ENCODE results near the gene EMILIN2. TPM values are rescaled to one million over a fixed set of nuclear protein-coding genes. Genes with fewer than 3 reads are reported as not detected.
A peak's percentile ranks its signal among the peaks of the same experiment; 100 is the strongest.

The EMILIN2 gene
- total and polyA plus RNA-seq, 2 of the 13 experiments (the other 11 are each of a cell fraction or from before 2014, with no cell fraction given): 7.6 to 8.2 TPM

DNA sequence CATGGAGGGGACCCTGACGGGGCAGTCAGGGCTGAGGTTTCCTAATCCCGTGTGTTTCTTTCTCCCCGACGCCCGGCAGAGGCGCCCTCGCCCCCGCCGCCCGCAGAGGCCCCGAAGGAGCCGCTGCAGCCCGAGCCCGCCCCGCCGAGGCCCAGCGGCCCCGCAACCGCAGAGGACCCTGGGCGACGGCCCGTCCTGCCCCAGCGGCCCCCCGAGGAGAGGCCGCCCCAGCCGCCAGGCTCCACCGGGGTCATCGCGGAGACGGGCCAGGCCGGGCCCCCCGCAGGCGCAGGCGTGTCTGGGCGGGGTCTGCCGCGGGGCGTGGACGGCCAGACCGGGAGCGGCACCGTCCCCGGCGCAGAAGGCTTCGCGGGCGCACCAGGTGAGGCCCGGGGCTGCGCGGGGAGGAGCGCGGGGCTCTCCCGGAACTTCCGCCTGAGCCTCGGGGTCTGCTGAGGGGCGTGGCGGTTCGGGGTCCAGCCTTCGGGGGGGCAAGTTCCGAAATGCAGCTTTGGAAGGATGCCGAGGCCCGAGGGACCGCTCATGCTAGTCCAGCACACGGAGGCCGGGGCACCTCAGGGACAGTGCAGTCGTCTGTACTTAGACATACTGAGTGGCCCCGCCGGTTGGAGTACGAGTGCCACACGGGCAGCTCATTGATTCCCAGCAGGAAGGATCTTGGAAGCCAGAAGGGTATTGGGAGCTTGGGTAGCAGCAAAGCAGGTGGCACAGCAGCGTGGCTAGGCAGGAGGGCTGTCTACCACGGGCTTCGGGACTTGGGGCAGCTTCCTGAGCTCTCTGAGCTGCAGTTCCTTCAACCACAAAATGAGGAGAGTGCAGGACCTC lies 60.1 kb downstream of the EMILIN2 start (continued):
- TF ChIP-seq, protein P1, sequence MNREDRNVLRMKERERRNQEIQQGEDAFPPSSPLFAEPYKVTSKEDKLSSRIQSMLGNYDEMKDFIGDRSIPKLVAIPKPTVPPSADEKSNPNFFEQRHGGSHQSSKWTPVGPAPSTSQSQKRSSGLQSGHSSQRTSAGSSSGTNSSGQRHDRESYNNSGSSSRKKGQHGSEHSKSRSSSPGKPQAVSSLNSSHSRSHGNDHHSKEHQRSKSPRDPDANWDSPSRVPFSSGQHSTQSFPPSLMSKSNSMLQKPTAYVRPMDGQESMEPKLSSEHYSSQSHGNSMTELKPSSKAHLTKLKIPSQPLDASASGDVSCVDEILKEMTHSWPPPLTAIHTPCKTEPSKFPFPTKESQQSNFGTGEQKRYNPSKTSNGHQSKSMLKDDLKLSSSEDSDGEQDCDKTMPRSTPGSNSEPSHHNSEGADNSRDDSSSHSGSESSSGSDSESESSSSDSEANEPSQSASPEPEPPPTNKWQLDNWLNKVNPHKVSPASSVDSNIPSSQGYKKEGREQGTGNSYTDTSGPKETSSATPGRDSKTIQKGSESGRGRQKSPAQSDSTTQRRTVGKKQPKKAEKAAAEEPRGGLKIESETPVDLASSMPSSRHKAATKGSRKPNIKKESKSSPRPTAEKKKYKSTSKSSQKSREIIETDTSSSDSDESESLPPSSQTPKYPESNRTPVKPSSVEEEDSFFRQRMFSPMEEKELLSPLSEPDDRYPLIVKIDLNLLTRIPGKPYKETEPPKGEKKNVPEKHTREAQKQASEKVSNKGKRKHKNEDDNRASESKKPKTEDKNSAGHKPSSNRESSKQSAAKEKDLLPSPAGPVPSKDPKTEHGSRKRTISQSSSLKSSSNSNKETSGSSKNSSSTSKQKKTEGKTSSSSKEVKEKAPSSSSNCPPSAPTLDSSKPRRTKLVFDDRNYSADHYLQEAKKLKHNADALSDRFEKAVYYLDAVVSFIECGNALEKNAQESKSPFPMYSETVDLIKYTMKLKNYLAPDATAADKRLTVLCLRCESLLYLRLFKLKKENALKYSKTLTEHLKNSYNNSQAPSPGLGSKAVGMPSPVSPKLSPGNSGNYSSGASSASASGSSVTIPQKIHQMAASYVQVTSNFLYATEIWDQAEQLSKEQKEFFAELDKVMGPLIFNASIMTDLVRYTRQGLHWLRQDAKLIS (CRISPR knock-in tag; IDR thresholded peaks at IDR 0.05): no peak
- TF ChIP-seq, protein P2, sequence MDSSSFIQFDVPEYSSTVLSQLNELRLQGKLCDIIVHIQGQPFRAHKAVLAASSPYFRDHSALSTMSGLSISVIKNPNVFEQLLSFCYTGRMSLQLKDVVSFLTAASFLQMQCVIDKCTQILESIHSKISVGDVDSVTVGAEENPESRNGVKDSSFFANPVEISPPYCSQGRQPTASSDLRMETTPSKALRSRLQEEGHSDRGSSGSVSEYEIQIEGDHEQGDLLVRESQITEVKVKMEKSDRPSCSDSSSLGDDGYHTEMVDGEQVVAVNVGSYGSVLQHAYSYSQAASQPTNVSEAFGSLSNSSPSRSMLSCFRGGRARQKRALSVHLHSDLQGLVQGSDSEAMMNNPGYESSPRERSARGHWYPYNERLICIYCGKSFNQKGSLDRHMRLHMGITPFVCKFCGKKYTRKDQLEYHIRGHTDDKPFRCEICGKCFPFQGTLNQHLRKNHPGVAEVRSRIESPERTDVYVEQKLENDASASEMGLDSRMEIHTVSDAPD (CRISPR knock-in tag; IDR thresholded peaks at IDR 0.05): no peak
- TF ChIP-seq ZNF619 (CRISPR knock-in tag; IDR thresholded peaks at IDR 0.05) (no peak), REL (CRISPR knock-in tag; conservative IDR thresholded peaks at IDR 0.05) (no peak), POLR2A (IDR thresholded peaks at IDR 0.05; ENCODE audit: insufficient read depth in 1 of 2, low read depth in 2 of 2, low read length in 2 of 2) (peak in 1 of 2 experiments; percentile 45; a peak in 3 of 4 replicates), ZFAT (CRISPR knock-in tag; conservative IDR thresholded peaks at IDR 0.05) (0 out of 2 replicates have a peak, but pooled peaks have one; percentile 48), CHD2 (IDR thresholded peaks at IDR 0.05; ENCODE audit: low read depth, low read length) (no peak), ZNF17 (CRISPR knock-in tag; IDR thresholded peaks at IDR 0.05) (no peak), ZSCAN20 (CRISPR knock-in tag; IDR thresholded peaks at IDR 0.05; ENCODE audit: borderline replicate concordance) (no peak), HOXA5 (CRISPR knock-in tag; IDR thresholded peaks at IDR 0.05) (0 out of 2 replicates have a peak, but pooled peaks have one; percentile 21), SAFB2 (CRISPR knock-in tag; IDR thresholded peaks at IDR 0.05; ENCODE audit: borderline replicate concordance, low read depth) (no peak)
- TF ChIP-seq, protein P3, sequence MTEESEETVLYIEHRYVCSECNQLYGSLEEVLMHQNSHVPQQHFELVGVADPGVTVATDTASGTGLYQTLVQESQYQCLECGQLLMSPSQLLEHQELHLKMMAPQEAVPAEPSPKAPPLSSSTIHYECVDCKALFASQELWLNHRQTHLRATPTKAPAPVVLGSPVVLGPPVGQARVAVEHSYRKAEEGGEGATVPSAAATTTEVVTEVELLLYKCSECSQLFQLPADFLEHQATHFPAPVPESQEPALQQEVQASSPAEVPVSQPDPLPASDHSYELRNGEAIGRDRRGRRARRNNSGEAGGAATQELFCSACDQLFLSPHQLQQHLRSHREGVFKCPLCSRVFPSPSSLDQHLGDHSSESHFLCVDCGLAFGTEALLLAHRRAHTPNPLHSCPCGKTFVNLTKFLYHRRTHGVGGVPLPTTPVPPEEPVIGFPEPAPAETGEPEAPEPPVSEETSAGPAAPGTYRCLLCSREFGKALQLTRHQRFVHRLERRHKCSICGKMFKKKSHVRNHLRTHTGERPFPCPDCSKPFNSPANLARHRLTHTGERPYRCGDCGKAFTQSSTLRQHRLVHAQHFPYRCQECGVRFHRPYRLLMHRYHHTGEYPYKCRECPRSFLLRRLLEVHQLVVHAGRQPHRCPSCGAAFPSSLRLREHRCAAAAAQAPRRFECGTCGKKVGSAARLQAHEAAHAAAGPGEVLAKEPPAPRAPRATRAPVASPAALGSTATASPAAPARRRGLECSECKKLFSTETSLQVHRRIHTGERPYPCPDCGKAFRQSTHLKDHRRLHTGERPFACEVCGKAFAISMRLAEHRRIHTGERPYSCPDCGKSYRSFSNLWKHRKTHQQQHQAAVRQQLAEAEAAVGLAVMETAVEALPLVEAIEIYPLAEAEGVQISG (CRISPR knock-in tag; IDR thresholded peaks at IDR 0.05): no peak
- TF ChIP-seq, protein P4, sequence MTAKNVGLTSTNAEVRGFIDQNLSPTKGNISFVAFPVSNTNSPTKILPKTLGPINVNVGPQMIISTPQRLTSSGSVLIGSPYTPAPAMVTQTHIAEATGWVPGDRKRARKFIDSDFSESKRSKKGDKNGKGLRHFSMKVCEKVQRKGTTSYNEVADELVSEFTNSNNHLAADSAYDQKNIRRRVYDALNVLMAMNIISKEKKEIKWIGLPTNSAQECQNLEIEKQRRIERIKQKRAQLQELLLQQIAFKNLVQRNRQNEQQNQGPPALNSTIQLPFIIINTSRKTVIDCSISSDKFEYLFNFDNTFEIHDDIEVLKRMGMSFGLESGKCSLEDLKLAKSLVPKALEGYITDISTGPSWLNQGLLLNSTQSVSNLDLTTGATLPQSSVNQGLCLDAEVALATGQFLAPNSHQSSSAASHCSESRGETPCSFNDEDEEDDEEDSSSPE (CRISPR knock-in tag; IDR thresholded peaks at IDR 0.05): peak; percentile 37; the same call in 1 of the 2 replicates
- TF ChIP-seq, protein P5, sequence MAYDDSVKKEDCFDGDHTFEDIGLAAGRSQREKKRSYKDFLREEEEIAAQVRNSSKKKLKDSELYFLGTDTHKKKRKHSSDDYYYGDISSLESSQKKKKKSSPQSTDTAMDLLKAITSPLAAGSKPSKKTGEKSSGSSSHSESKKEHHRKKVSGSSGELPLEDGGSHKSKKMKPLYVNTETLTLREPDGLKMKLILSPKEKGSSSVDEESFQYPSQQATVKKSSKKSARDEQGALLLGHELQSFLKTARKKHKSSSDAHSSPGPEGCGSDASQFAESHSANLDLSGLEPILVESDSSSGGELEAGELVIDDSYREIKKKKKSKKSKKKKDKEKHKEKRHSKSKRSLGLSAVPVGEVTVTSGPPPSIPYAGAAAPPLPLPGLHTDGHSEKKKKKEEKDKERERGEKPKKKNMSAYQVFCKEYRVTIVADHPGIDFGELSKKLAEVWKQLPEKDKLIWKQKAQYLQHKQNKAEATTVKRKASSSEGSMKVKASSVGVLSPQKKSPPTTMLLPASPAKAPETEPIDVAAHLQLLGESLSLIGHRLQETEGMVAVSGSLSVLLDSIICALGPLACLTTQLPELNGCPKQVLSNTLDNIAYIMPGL (CRISPR knock-in tag; IDR thresholded peaks at IDR 0.05; ENCODE audit: borderline replicate concordance in 1 of 2, low read depth in 1 of 2): no peak

All from HepG2 (cell line).